Transverse colon (tissue), 4 donors: ENCODE data around the gene TNFRSF6B. TPM values are rescaled to one million over a fixed set of nuclear protein-coding genes. Genes with fewer than 3 reads are reported as not detected.

Experiments
- DNase-seq: peaks from one replicate; pipeline ENCODE4 v3.0.0-alpha.2; 2019
- H3K27ac ChIP-seq, 4 donors: fragments of 200-600 bp; sonication (generic); 2 replicates each; pipeline ENCODE4 v1.5.1; 2016 to 2018; ENCODE audit warnings: inconsistent platforms in 4 of 4
- H3K27me3 ChIP-seq: fragments of 200-600 bp; sonication (generic); 2 replicates; pipeline ENCODE4 v1.5.1; 2017; ENCODE audit warnings: inconsistent platforms
- H3K36me3 ChIP-seq, 4 donors: fragments of 200-600 bp; sonication (generic); 2 replicates each; pipeline ENCODE4 v1.5.1; 2017 to 2019; ENCODE audit warnings: inconsistent platforms in 4 of 4
- H3K4me1 ChIP-seq, 4 donors: fragments of 200-600 bp; sonication (generic); 2 replicates each; pipeline ENCODE4 v1.5.1; 2017 to 2020; ENCODE audit warnings: inconsistent platforms in 4 of 4
- H3K4me3 ChIP-seq, 4 donors: fragments of 200-600 bp; sonication (generic); 1 replicate in 1 of 4; 2 replicates in 3 of 4; pipeline versions ENCODE4 v1.5.1 to v1.6.1; 2017 to 2019; ENCODE audit warnings: inconsistent platforms in 4 of 4
- H3K9me3 ChIP-seq, 2 donors: fragments of 200-600 bp; sonication (generic); 2 replicates each; pipeline ENCODE4 v1.5.1; 2017 to 2019; ENCODE audit warnings: inconsistent platforms in 2 of 2
- CTCF ChIP-seq, 5 experiments: fragments of 200-600 bp in 3 of 5; fragments of 450-650 bp in 2 of 5; sonication (generic) in 3 of 5; IDR thresholded peaks; 1 replicate in 2 of 5; 2 replicates in 3 of 5; pipeline ENCODE4 v1.5.1; 2016 to 2017; ENCODE audit warnings: antibody characterized with exemption in 5 of 5, inconsistent platforms in 3 of 5, mild to moderate bottlenecking in 2 of 5, moderate library complexity in 1 of 5
- EP300 ChIP-seq: sonication (generic); formaldehyde crosslinking; IDR thresholded peaks from one replicate; pipeline ENCODE4 v1.6.1; 2017; ENCODE audit warnings: antibody characterized with exemption, low read depth
- POLR2A ChIP-seq: fragments of 450-650 bp; IDR thresholded peaks from one replicate; pipeline ENCODE4 v1.6.1; 2016; ENCODE audit warnings: antibody characterized with exemption, mild to moderate bottlenecking, moderate library complexity
- POLR2AphosphoS5 ChIP-seq, 3 donors: sonication (generic); formaldehyde crosslinking; IDR thresholded peaks; one replicate each; pipeline ENCODE4 v1.6.1; 2016; ENCODE audit warnings: antibody characterized with exemption in 3 of 3
- WGBS, 2 donors: methylation state at CpG; one replicate each; pipeline ENCODE4 v1.1.5; 2018; ENCODE audit warnings: low coverage in 1 of 2; 5-methylcytosine and 5-hydroxymethylcytosine counted together
- in situ Hi-C, 4 donors: fragments of 200-750 bp; cut with MboI; loops; one replicate each; pipeline versions ENCODE4 v1.15.0 to v1.15.1; 2017; ENCODE audit warnings: low sequenced_read_pairs in 3 of 4, low pct_ligation_motif_present in 1 of 4, low pct_unique_long_range_greater_than_20kb in 1 of 4
- intact Hi-C: fragments of 100-400 bp; cut with DNase I; formaldehyde crosslinking; loops from one replicate; pipeline ENCODE4 v1.15.1; 2023; ENCODE audit warnings: low total_unique reads
- total RNA-seq, 4 donors: library from RNA; depleted of rRNA; stranded (reverse); fragments of >200 nt; gene quantifications; one replicate each; pipeline ENCODE4 v1.1.0, GENCODE V29; 2016

TNFRSF6B gene
- total RNA-seq, 4 donors from 2014 or later, result 4.2 to 34.4 (median 13.6) TPM

GRCh38 chr20:63687419-63688178 is 8.9 kb upstream of the TNFRSF6B start:
- Histone ChIP-seq H3K36me3 (no peaks in the 10 kb centered on the region), H3K4me3 (no peak overlapping the region), H3K27ac (peak overlapping the region; percentile 53 to 80 (median 72)), H3K4me1 (peaks cover 24 to 64% (median 56%) of the 10 kb centered on the region in 4 donors), H3K27me3 (no peaks in the 10 kb centered on the region), H3K9me3 (no peaks in the 10 kb centered on the region)
- intact Hi-C loops, result no loop called here
- 91% methylated on average over 24 of the region's 29 CpGs; no CpG with 5 or more reads in 1 of the 2 donors for WGBS, 2 donors
- no peak for DNase-seq
- in situ Hi-C loops, result no loop called here
- TF ChIP-seq POLR2AphosphoS5 (IDR thresholded peaks at IDR 0.05), result no peak
- TF ChIP-seq CTCF (IDR thresholded peaks at IDR 0.05), result no peak
- no peak for TF ChIP-seq EP300
- no peak for TF ChIP-seq POLR2A

- Histone ChIP-seq H3K36me3 (no peaks in the 10 kb centered on the region), H3K27ac (peak overlapping the region in 3 of 4 donors; percentile 67 to 80 (median 78)), H3K9me3 (no peaks in the 10 kb centered on the region), H3K27me3 (no peaks in the 10 kb centered on the region), H3K4me3 (no peak overlapping the region), H3K4me1 (peaks cover 24 to 61% (median 53%) of the 10 kb centered on the region in 4 donors)
- TF ChIP-seq POLR2A (no peak), POLR2AphosphoS5 (IDR thresholded peaks at IDR 0.05) (peak in 1 of 3 donors; percentile 3), CTCF (IDR thresholded peaks at IDR 0.05) (no peak), EP300 (no peak)
- in situ Hi-C loops, result no loop called here
- intact Hi-C loops, result no loop called here
- no peak for DNase-seq
- WGBS, 2 donors, result 90% methylated on average over 20 of the region's 31 CpGs; no CpG with 5 or more reads in 1 of the 2 donors
Measured at GRCh38 chr20:63688228-63689045, 8.0 kb upstream of the TNFRSF6B start.

DNA sequence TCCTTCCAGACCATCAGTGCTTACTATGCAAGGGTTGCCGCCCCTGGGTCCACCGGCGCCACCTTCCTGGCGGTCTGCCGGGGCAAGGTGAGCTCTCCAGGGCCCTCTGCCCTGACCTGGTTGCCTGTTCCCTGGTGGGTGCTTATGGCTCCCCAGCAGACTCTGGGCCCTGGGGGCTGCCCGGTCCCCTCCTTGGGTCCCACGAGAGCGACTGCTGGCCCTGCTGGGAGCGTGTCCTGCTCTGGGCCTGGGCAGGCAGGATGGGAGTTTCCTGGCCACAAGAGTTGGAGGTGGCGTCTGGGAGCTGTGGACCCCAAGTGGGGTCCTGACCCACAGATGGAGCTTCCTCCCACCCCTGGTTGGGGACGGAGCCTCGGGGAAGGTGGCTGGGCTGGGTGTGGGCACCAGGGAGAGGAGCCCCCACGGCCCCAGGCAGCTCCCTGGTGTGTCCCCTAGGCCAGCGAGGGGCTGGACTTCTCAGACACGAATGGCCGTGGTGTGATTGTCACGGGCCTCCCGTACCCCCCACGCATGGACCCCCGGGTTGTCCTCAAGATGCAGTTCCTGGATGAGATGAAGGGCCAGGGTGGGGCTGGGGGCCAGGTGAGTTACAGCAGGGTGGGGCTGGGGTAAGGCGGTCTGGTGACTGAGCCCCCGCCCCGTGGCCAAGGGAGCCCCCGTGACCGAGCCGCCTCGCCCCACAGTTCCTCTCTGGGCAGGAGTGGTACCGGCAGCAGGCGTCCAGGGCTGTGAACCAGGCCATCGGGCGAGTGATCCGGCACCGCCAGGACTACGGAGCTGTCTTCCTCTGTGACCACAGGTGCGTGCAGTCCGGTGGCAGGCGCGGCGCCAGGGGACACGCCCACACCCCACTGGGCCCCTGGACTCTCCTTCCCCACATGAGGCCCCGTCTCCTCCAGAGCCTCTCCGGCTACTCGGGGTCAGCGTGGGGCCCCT is 7.1 kb upstream of the TNFRSF6B start:
- Histone ChIP-seq H3K27ac (peak overlapping the region in 2 of 4 donors; percentile 78 to 80), H3K4me3 (no peak overlapping the region), H3K36me3 (no peaks in the 10 kb centered on the region), H3K9me3 (no peaks in the 10 kb centered on the region), H3K4me1 (peaks cover 24 to 61% (median 53%) of the 10 kb centered on the region in 4 donors), H3K27me3 (no peaks in the 10 kb centered on the region)
- TF ChIP-seq CTCF (IDR thresholded peaks at IDR 0.05) (no peak), POLR2AphosphoS5 (IDR thresholded peaks at IDR 0.05) (no peak), POLR2A (no peak), EP300 (no peak)
- DNase-seq, result no peak
- in situ Hi-C loops (no loop called here), intact Hi-C loops (no loop called here)
- 77% methylated on average over 27 of the region's 44 CpGs; no CpG with 5 or more reads in 1 of the 2 donors for WGBS, 2 donors
